CD4-positive, alpha-beta T cell (primary cell): Measurements from ENCODE around the gene DBH. TPM values are rescaled to one million over a fixed set of nuclear protein-coding genes. Genes with fewer than 3 reads are reported as not detected.

Experiments
- ATAC-seq: fragments of 200-7000 bp; cut with Tn5 transposase; one replicate; pipeline ENCODE4 v1.10.0; 2022; ENCODE audit warnings: mild to moderate bottlenecking; ENCODE audit not compliant: poor library complexity
- CTCF ChIA-PET: fragments of 350-600 bp; sonication (Branson Sonifier 250); formaldehyde crosslinking; loops from one replicate; lab custom pipeline; 2021; ENCODE audit warnings: antibody characterized with exemption, inconsistent platforms; lab: Charles Lee
- POLR2A ChIA-PET: fragments of 350-600 bp; sonication (Branson Sonifier 250); formaldehyde crosslinking; loops from one replicate; lab custom pipeline; 2021; ENCODE audit warnings: antibody characterized with exemption, inconsistent platforms; lab: Charles Lee
- DNase-seq, 14 experiments: peaks; one replicate each; pipeline ENCODE4 v3.0.0-alpha.2; 2013 to 2020; ENCODE audit warnings: mixed read lengths in 2 of 14
- H3K27ac ChIP-seq, 2 donors: one replicate each; pipeline versions ENCODE4 v1.5.1 to v1.7.0; 2013; ENCODE audit warnings: low read length in 2 of 2, low read depth in 1 of 2, mild to moderate bottlenecking in 1 of 2
- H3K27me3 ChIP-seq, 2 experiments: 1 replicate in 1 of 2; 2 replicates in 1 of 2; pipeline versions ENCODE4 v1.6.1 to v1.7.0; 2013; ENCODE audit warnings: low read length in 2 of 2, control low read depth in 1 of 2, mild to moderate bottlenecking in 1 of 2, moderate library complexity in 1 of 2; ENCODE audit not compliant: insufficient read depth in 2 of 2, control insufficient read depth in 1 of 2
- H3K36me3 ChIP-seq: one replicate; pipeline ENCODE4 v1.6.1; 2013; ENCODE audit warnings: low read length, control low read depth; ENCODE audit not compliant: insufficient read depth
- H3K4me1 ChIP-seq: one replicate; pipeline ENCODE4 v1.6.1; 2013; ENCODE audit warnings: low read length, control low read depth; ENCODE audit not compliant: insufficient read depth
- H3K4me3 ChIP-seq: one replicate; pipeline ENCODE4 v1.5.1; 2013; ENCODE audit warnings: mild to moderate bottlenecking, low read length, moderate library complexity
- H3K9me3 ChIP-seq, 2 experiments: 1 replicate in 1 of 2; 2 replicates in 1 of 2; pipeline versions ENCODE4 v1.6.1 to v1.7.0; 2013; ENCODE audit warnings: low read length in 2 of 2, mild to moderate bottlenecking in 2 of 2, control low read depth in 1 of 2, moderate library complexity in 1 of 2; ENCODE audit not compliant: control insufficient read depth in 1 of 2, insufficient read depth in 1 of 2
- H3K27ac Mint-ChIP-seq: one replicate; pipeline ENCODE4 v1.8.0; 2020; ENCODE audit warnings: mixed read lengths
- H3K27me3 Mint-ChIP-seq: one replicate; pipeline ENCODE4 v1.8.0; 2021; ENCODE audit warnings: mixed read lengths
- H3K36me3 Mint-ChIP-seq: one replicate; pipeline ENCODE4 v1.8.0; 2021; ENCODE audit warnings: low read depth, mixed read lengths
- H3K4me1 Mint-ChIP-seq: one replicate; pipeline ENCODE4 v1.8.0; 2021; ENCODE audit warnings: low read depth, mixed read lengths
- H3K4me3 Mint-ChIP-seq: one replicate; pipeline ENCODE4 v1.8.0; 2020; ENCODE audit warnings: mild to moderate bottlenecking, mixed read lengths
- H3K9me3 Mint-ChIP-seq: one replicate; pipeline ENCODE4 v1.8.0; 2020; ENCODE audit warnings: mixed read lengths
- intact Hi-C, 2 experiments: fragments of 100-400 bp; cut with DNase I in 1 of 2; cut with micrococcal nuclease in 1 of 2; formaldehyde crosslinking; loops; one replicate each; pipeline versions ENCODE4 v1.15.1 to v1.9.0; 2023 to 2025; cut with DNase I, micrococcal nuclease
- total RNA-seq, 174 experiments: library from RNA in 2 of 174; stranded (reverse) in 2 of 174; gene quantifications; one replicate each; pipeline ENCODE4 v1.2.3 and lab custom pipeline; 2021 to 2026
- TF ChIP-seq, protein P1 (sequence below): fragments of 200-600 bp; IDR thresholded peaks from one replicate; pipeline ENCODE4 v1.8.0; 2022; ENCODE audit warnings: antibody characterized with exemption, mild to moderate bottlenecking

Gene DBH
- total RNA-seq, 2 experiments from 2014 or later = 1.7 to 1.8 TPM

DNA sequence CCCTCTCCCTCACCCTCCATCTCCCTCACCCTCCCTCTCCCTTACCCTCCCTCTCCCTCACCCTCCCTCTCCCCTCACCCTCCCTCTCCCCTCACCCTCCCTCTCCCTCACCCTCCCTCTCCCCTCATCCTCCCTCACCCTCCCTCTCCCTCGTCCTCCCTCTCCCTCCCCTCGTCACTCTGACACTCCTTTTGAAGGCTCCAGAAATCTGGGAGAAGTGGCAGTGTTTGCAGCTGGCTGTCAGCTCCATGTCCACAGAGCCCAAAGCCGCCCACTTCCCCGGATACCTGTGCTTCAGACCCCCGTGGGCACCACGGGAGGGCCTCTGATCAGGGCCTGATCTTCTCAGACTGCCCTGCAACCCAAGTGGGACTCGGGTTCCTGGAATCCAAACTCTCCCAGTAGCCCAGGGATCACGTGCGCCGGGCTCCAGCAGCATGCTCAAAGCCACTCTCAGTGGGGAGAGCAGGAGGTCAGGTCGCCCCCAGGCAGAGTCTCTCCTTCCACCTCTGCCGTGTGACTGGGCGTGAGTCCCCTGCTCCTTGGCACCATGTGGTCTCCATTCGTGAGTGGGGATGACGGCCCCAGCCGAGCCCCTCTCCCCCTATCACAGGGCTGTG lies 33.1 kb downstream of the DBH start:
- H3K4me1 Mint-ChIP-seq = peaks cover under 1% of the 10 kb centered on the region
- H3K36me3 Mint-ChIP-seq = peaks cover 5% of the 10 kb centered on the region
- H3K27ac Mint-ChIP-seq = peak overlapping the region; percentile 69
- Histone ChIP-seq H3K36me3 (peaks cover 10% of the 10 kb centered on the region), H3K27me3 (no peaks in the 10 kb centered on the region), H3K4me1 (peaks cover 7% of the 10 kb centered on the region), H3K9me3 (no peaks in the 10 kb centered on the region), H3K4me3 (no peak overlapping the region), H3K27ac (no peak overlapping the region)
- TF ChIP-seq, protein P1, sequence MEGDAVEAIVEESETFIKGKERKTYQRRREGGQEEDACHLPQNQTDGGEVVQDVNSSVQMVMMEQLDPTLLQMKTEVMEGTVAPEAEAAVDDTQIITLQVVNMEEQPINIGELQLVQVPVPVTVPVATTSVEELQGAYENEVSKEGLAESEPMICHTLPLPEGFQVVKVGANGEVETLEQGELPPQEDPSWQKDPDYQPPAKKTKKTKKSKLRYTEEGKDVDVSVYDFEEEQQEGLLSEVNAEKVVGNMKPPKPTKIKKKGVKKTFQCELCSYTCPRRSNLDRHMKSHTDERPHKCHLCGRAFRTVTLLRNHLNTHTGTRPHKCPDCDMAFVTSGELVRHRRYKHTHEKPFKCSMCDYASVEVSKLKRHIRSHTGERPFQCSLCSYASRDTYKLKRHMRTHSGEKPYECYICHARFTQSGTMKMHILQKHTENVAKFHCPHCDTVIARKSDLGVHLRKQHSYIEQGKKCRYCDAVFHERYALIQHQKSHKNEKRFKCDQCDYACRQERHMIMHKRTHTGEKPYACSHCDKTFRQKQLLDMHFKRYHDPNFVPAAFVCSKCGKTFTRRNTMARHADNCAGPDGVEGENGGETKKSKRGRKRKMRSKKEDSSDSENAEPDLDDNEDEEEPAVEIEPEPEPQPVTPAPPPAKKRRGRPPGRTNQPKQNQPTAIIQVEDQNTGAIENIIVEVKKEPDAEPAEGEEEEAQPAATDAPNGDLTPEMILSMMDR = no peak
- no peaks in the 10 kb centered on the region for H3K27me3 Mint-ChIP-seq
- DNase-seq (no peak), ATAC-seq (no peak)
- no peak overlapping the region for H3K4me3 Mint-ChIP-seq
- intact Hi-C loops = no loop called here
- CTCF ChIA-PET = interaction anchor here (0.7 kb wide), 1 partner anchor 220 kb away, joined by 3 read pairs; no protein-coding TSS in a partner anchor
- POLR2A ChIA-PET = no interaction called here
- no peaks in the 10 kb centered on the region for H3K9me3 Mint-ChIP-seq

DNA sequence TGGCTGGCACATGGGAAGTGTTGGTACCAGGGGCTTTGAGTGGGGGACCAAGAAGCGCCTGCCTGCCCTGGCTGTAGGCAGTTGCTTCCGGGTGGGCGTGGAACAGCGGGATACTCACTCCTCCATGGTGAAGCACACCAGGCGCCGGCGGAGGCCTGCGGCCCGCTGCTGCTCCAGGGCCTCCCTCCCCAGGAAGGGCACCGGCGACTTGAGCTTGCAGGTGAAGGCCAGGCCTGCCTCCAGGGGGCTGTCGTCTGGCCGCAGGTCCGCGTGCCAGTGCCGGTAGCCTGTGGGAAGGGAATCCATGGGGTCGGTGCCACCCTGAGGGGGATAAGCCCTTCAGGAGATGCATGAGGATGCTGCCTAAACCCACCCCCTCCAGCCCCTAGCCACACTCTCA lies 34.3 kb downstream of the DBH start:
- H3K36me3 Mint-ChIP-seq = peaks cover 10% of the 10 kb centered on the region
- peak overlapping the region; percentile 69 for H3K27ac Mint-ChIP-seq
- H3K27me3 Mint-ChIP-seq = no peaks in the 10 kb centered on the region
- no peak overlapping the region for H3K4me3 Mint-ChIP-seq
- H3K4me1 Mint-ChIP-seq = peaks cover 11% of the 10 kb centered on the region
- DNase-seq (no peak), ATAC-seq (no peak)
- POLR2A ChIA-PET = no interaction called here
- Histone ChIP-seq H3K9me3 (no peaks in the 10 kb centered on the region), H3K27ac (no peak overlapping the region), H3K4me1 (peaks cover 10% of the 10 kb centered on the region), H3K36me3 (peaks cover 6% of the 10 kb centered on the region), H3K4me3 (no peak overlapping the region), H3K27me3 (no peaks in the 10 kb centered on the region)
- CTCF ChIA-PET = no interaction called here
- TF ChIP-seq, protein P1 = no peak
- intact Hi-C loops = no loop called here
- H3K9me3 Mint-ChIP-seq = no peaks in the 10 kb centered on the region

DNA sequence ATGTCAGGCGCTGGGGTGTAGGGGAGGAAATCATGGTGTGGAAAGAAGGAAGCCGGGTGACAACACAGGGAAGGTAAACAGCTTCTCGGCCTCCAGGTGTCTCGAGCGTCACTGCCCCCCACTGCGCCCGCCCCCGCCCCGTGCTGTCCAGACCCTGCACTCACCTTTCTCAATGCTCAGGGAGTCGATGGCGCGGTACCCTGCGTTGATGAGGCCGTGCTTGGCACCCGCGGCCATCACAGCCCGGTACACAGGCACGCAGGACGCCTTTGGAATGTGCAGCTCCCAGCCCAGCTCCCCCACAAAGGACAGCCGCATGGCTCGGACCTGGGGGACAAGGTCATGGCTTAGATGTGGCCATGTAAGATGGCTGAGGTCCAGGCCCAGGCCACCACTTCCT lies 35.2 kb downstream of the DBH start:
- Mint-ChIP-seq H3K36me3 (peaks cover 10% of the 10 kb centered on the region), H3K27ac (peak overlapping the region; percentile 75), H3K4me1 (peaks cover 20% of the 10 kb centered on the region), H3K27me3 (no peaks in the 10 kb centered on the region), H3K9me3 (no peaks in the 10 kb centered on the region), H3K4me3 (no peak overlapping the region)
- ChIA-PET POLR2A (interaction anchor here (1.3 kb wide), 1 partner anchor 30 kb away, joined by 5 read pairs; no protein-coding TSS in a partner anchor), CTCF (no interaction called here)
- ATAC-seq (no peak), DNase-seq (no peak)
- TF ChIP-seq, protein P1 = no peak
- intact Hi-C loops = no loop called here
- Histone ChIP-seq H3K4me3 (no peak overlapping the region), H3K27ac (no peak overlapping the region), H3K27me3 (no peaks in the 10 kb centered on the region), H3K4me1 (peaks cover 19% of the 10 kb centered on the region), H3K9me3 (no peaks in the 10 kb centered on the region), H3K36me3 (peaks cover 6% of the 10 kb centered on the region)
